Measurements from ENCODE around the gene HEBP2. TPM values are rescaled to one million over a fixed set of nuclear protein-coding genes. Genes with fewer than 3 reads are reported as not detected.

The HEBP2 gene
- total RNA-seq, 2 experiments from 2014 or later = 14.0 to 36.2 TPM

- no peak for TF ChIP-seq CTCF (conservative IDR thresholded peaks at IDR 0.05; ENCODE audit: low read length)
- TF ChIP-seq EZH2phosphoT487 (IDR thresholded peaks at IDR 0.05; ENCODE audit: borderline replicate concordance, low read depth, low read length) = no peak
- POLR2A ChIA-PET = interaction anchor here (1.0 kb wide), 1 partner anchor 692 kb away, joined by 4 read pairs; no protein-coding TSS in a partner anchor
Observed at GRCh38 chr6:138397128-138398122, 6.6 kb upstream of the HEBP2 start.

GRCh38 chr6:138400326-138400725 lies 3.7 kb upstream of the HEBP2 start:
- H3K79me2 ChIP-seq (ENCODE audit: insufficient read depth, low read depth, low read length) = no peaks in the 10 kb centered on the region; the same call in 1 of the 2 replicates
- no peak for DNase-seq (ENCODE audit: low spot score)
- ChIA-PET POLR2A (no interaction called here), CTCF (ENCODE audit: unreplicated experiment) (no interaction called here)
- no peak overlapping the region; the same call in 1 of the 2 replicates for H2AFZ ChIP-seq (ENCODE audit: low read length)
- peaks cover 13% of the 10 kb centered on the region for H3K4me1 ChIP-seq (ENCODE audit: insufficient read depth, low read length, poor library complexity, severe bottlenecking)
- H3K27ac ChIP-seq (ENCODE audit: low read depth, low read length, poor library complexity, severe bottlenecking) = no peak overlapping the region
- no peaks in the 10 kb centered on the region for H3K9me2 ChIP-seq (ENCODE audit: insufficient read depth, low read length)
- H3K36me3 ChIP-seq (ENCODE audit: insufficient read depth, low read length) = no peaks in the 10 kb centered on the region
- no TSS peak for BruUV-seq (replicated peaks)
- H3K9me3 ChIP-seq (ENCODE audit: low read length) = no peaks in the 10 kb centered on the region
- H3K4me2 ChIP-seq (ENCODE audit: low read length) = no peak overlapping the region
- H4K20me1 ChIP-seq (ENCODE audit: insufficient read depth, low read length) = no peaks in the 10 kb centered on the region
- no peak overlapping the region for H3K4me3 ChIP-seq (ENCODE audit: low read depth, low read length, poor library complexity, severe bottlenecking)
- intact Hi-C loops (cut with micrococcal nuclease; ENCODE audit: unreplicated experiment) = loop anchor here (5.0 to 10.0 kb wide), 2 partner anchors 113 to 396 kb away; no protein-coding TSS in a partner anchor
- no peak for TF ChIP-seq EZH2phosphoT487 (IDR thresholded peaks at IDR 0.05; ENCODE audit: borderline replicate concordance, low read depth, low read length)

More at GRCh38 chr6:138397128-138398122, 6.6 kb upstream of the HEBP2 start:
- Histone ChIP-seq H3K4me3 (ENCODE audit: low read depth, low read length, poor library complexity, severe bottlenecking) (no peak overlapping the region), H3K79me2 (ENCODE audit: insufficient read depth, low read depth, low read length) (no peaks in the 10 kb centered on the region), H3K36me3 (ENCODE audit: insufficient read depth, low read length) (no peaks in the 10 kb centered on the region), H3K4me2 (ENCODE audit: low read length) (no peak overlapping the region), H3K9me2 (ENCODE audit: insufficient read depth, low read length) (no peaks in the 10 kb centered on the region), H3K4me1 (ENCODE audit: insufficient read depth, low read length, poor library complexity, severe bottlenecking) (peaks cover 22% of the 10 kb centered on the region), H2AFZ (ENCODE audit: low read length) (0 out of 2 replicates have a peak overlapping the region, but pooled peaks have one; percentile 2), H3K27ac (ENCODE audit: low read depth, low read length, poor library complexity, severe bottlenecking) (no peak overlapping the region), H4K20me1 (ENCODE audit: insufficient read depth, low read length) (no peaks in the 10 kb centered on the region), H3K9me3 (ENCODE audit: low read length) (no peaks in the 10 kb centered on the region)
- intact Hi-C loops (cut with micrococcal nuclease; ENCODE audit: unreplicated experiment) = no loop called here
- CTCF ChIA-PET (ENCODE audit: unreplicated experiment) = no interaction called here
- BruUV-seq (replicated peaks) = no TSS peak
- no peak for DNase-seq (ENCODE audit: low spot score)

- Histone ChIP-seq H3K36me3 (ENCODE audit: insufficient read depth, low read length) (peaks cover 17% of the 10 kb centered on the region), H3K4me3 (ENCODE audit: low read depth, low read length, poor library complexity, severe bottlenecking) (no peak overlapping the region), H3K79me2 (ENCODE audit: insufficient read depth, low read depth, low read length) (no peaks in the 10 kb centered on the region; the same call in 1 of the 2 replicates), H4K20me1 (ENCODE audit: insufficient read depth, low read length) (no peaks in the 10 kb centered on the region), H3K9me2 (ENCODE audit: insufficient read depth, low read length) (no peaks in the 10 kb centered on the region), H3K9me3 (ENCODE audit: low read length) (no peaks in the 10 kb centered on the region), H2AFZ (ENCODE audit: low read length) (no peak overlapping the region), H3K27ac (ENCODE audit: low read depth, low read length, poor library complexity, severe bottlenecking) (no peak overlapping the region), H3K4me2 (ENCODE audit: low read length) (no peak overlapping the region), H3K4me1 (ENCODE audit: insufficient read depth, low read length, poor library complexity, severe bottlenecking) (peaks cover 20% of the 10 kb centered on the region)
- DNase-seq (ENCODE audit: low spot score) = no peak
- BruUV-seq (replicated peaks) = no TSS peak
- TF ChIP-seq CTCF (conservative IDR thresholded peaks at IDR 0.05; ENCODE audit: low read length) = no peak
- TF ChIP-seq EZH2phosphoT487 (IDR thresholded peaks at IDR 0.05; ENCODE audit: borderline replicate concordance, low read depth, low read length) = no peak
- intact Hi-C loops (cut with micrococcal nuclease; ENCODE audit: unreplicated experiment) = loop anchor here (5.0 to 10.0 kb wide), 2 partner anchors 115 to 397 kb away; no protein-coding TSS in a partner anchor
- ChIA-PET POLR2A (interaction anchor here (0.6 to 1.6 kb wide), 5 partner anchors 8 to 1392 kb away, joined by 3 to 5 read pairs (median 3); no protein-coding TSS in a partner anchor), CTCF (ENCODE audit: unreplicated experiment) (no interaction called here)
Observed at GRCh38 chr6:138401960-138402837, 1.8 kb upstream of the HEBP2 start.

All from OCI-LY7 (cell line).